GM19193 (cell line): Measurements from ENCODE around the gene CASD1.

Experiments used
- POLR2A ChIP-seq: IDR thresholded peaks from 4 replicates; pipeline ENCODE4 v1.6.1; 2011; ENCODE audit not compliant: insufficient read depth, insufficient read length; ENCODE audit errors: extremely low read depth

Gene CASD1

GRCh38 chr7:94590526-94591162 is 81.0 kb downstream of the CASD1 start:
- TF ChIP-seq POLR2A, result no peak

- TF ChIP-seq POLR2A, result no peak
Measured at GRCh38 chr7:94591176-94591575, 81.6 kb downstream of the CASD1 start.

DNA sequence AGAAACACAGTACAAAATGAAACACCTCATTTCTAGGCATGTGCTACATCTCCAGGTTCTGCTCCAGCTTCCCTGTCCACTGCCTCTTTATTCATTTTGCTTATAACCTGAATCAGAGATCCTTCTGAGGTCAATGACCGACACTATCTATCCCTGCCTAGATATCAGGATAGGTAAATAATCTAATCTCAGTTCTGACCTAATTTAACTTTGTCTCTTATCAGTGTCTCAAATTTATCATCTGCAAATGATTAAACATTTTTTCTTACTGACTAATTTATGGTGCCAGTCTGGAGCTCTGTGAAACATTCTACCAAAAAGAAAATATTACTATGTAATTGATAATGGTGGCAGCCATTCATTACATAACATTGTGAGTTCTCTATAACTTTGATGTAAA is 85.3 kb downstream of the CASD1 start:
- no peak for TF ChIP-seq POLR2A

- TF ChIP-seq POLR2A, result no peak
Measured at GRCh38 chr7:94595717-94596116, 86.1 kb downstream of the CASD1 start.

GRCh38 chr7:94600267-94600666 is 90.7 kb downstream of the CASD1 start:
- no peak for TF ChIP-seq POLR2A

DNA sequence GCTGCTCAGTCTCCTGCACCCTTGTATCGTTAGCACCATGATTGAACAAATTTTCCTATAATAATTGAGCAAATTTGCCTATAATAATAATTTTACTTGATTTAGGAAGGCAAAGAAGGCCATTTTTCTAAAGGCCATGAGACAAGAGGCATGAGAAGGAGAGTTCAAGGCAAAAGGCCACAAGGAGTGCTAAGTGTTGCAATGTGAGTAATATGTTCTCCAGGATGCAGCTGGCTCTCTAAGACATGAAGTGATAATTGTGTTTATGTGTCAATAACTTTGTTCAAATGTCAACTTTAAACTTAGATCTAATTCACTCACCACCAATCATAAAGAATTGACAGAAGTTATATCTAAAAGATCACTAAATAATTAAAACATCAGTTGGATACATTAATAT is 92.6 kb downstream of the CASD1 start:
- TF ChIP-seq POLR2A, result no peak

DNA sequence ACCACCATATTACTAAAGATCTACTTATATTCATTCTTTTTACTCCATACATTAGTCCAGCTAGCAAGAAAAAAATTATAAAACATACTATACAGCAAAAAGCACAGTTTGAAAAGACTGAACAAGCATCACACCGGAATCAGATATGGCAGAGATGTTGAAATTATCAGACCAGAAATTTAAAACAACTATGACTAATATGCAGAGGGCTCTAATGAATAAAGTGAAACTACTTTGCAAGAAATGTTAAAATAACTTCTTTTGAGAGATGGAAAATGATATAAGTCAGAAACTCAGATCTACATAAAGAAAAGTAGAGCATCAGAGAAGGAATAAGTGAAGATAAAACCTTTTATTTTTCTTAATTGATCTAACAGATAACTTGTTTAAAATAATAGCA is 95.4 kb downstream of the CASD1 start:
- no peak for TF ChIP-seq POLR2A
